PC-9 (cell line): ENCODE data around the gene PKIB. TPM values are rescaled to one million over a fixed set of nuclear protein-coding genes. Genes with fewer than 3 reads are reported as not detected.
A peak's percentile ranks its signal among the peaks of the same experiment; 100 is the strongest.

Experiments
- BruUV-seq: library from RNA; stranded (reverse); fragments of 400-500 nt; replicated peaks from 2 replicates; lab custom pipeline; 2021; lab: Mats Ljungman, UMichigan
- CTCF ChIA-PET: fragments of 300-600 bp; sonication (Branson Sonifier 250); formaldehyde crosslinking; loops from one replicate; lab custom pipeline; 2022; ENCODE audit warnings: antibody characterized with exemption; lab: Charles Lee
- POLR2A ChIA-PET: fragments of 300-600 bp; sonication (Branson Sonifier 250); formaldehyde crosslinking; loops from one replicate; lab custom pipeline; 2022; ENCODE audit warnings: antibody characterized with exemption; ENCODE audit not compliant: unreplicated experiment; lab: Charles Lee
- DNase-seq, 2 experiments: peaks; one replicate each; pipeline versions ENCODE4 v3.0.0 to v3.0.0-alpha.2; 2015 to 2022; ENCODE audit warnings: mixed read lengths in 1 of 2
- H2AFZ ChIP-seq: fragments of 200-600 bp; sonication (generic); 2 replicates; pipeline ENCODE4 v1.8.1; 2017; ENCODE audit warnings: antibody characterized with exemption
- H3F3A ChIP-seq: fragments of 200-600 bp; sonication (generic); 2 replicates; pipeline ENCODE4 v1.8.1; 2017; ENCODE audit warnings: antibody characterized with exemption, mild to moderate bottlenecking, low read depth; ENCODE audit not compliant: insufficient read depth
- H3K27ac ChIP-seq: fragments of 200-600 bp; sonication (generic); 2 replicates; pipeline ENCODE4 v1.6.1; 2016; ENCODE audit warnings: mixed run types
- H3K27me3 ChIP-seq: fragments of 200-600 bp; sonication (generic); 2 replicates; pipeline ENCODE4 v1.6.1; 2016; ENCODE audit warnings: low read depth, mixed run types; ENCODE audit not compliant: insufficient read depth
- H3K36me3 ChIP-seq: fragments of 200-600 bp; sonication (generic); 2 replicates; pipeline ENCODE4 v1.6.1; 2016; ENCODE audit warnings: low read depth, mixed run types
- H3K4me1 ChIP-seq: fragments of 200-600 bp; sonication (generic); replicated peaks from 2 replicates; pipeline ENCODE4 v1.6.1; 2016; ENCODE audit warnings: mixed run types; ENCODE audit not compliant: insufficient read depth
- H3K4me2 ChIP-seq: fragments of 200-600 bp; sonication (generic); 2 replicates; pipeline ENCODE4 v1.6.1; 2017; ENCODE audit warnings: mixed run types
- H3K4me3 ChIP-seq: fragments of 200-600 bp; sonication (generic); 2 replicates; pipeline ENCODE4 v1.6.1; 2016; ENCODE audit warnings: mixed run types
- H3K79me2 ChIP-seq: fragments of 200-600 bp; sonication (generic); 2 replicates; pipeline ENCODE4 v1.6.1; 2017; ENCODE audit warnings: low read depth, mixed run types
- H3K9me2 ChIP-seq: fragments of 200-600 bp; sonication (generic); 2 replicates; pipeline ENCODE4 v1.8.1; 2017; ENCODE audit warnings: mild to moderate bottlenecking; ENCODE audit not compliant: insufficient read depth
- H3K9me3 ChIP-seq: fragments of 200-600 bp; sonication (generic); 2 replicates; pipeline ENCODE4 v1.8.1; 2016; ENCODE audit warnings: low read depth; ENCODE audit not compliant: insufficient read depth
- H4K20me1 ChIP-seq: fragments of 200-600 bp; sonication (generic); 2 replicates; pipeline ENCODE4 v1.8.1; 2017; ENCODE audit not compliant: insufficient read depth
- CTCF ChIP-seq: fragments of 200-600 bp; sonication (generic); conservative IDR thresholded peaks from 2 replicates; pipeline ENCODE4 v1.6.1; 2017; ENCODE audit warnings: mixed run types, antibody characterized with exemption, mild to moderate bottlenecking, moderate library complexity
- EZH2 ChIP-seq: fragments of 200-600 bp; sonication (generic); IDR thresholded peaks from 2 replicates; pipeline ENCODE4 v1.8.0; 2017; ENCODE audit warnings: antibody characterized with exemption, low read depth
- intact Hi-C: fragments of 100-400 bp; cut with micrococcal nuclease; formaldehyde crosslinking; loops from one replicate; pipeline ENCODE4 v1.10.0; 2022; ENCODE audit not compliant: unreplicated experiment
- total RNA-seq: library from RNA; stranded (reverse); gene quantifications from 2 replicates; pipeline ENCODE4 v1.2.3, GENCODE V29; 2021

PKIB gene
- total RNA-seq, 1 experiment from 2014 or later, result 7.0 TPM

DNA sequence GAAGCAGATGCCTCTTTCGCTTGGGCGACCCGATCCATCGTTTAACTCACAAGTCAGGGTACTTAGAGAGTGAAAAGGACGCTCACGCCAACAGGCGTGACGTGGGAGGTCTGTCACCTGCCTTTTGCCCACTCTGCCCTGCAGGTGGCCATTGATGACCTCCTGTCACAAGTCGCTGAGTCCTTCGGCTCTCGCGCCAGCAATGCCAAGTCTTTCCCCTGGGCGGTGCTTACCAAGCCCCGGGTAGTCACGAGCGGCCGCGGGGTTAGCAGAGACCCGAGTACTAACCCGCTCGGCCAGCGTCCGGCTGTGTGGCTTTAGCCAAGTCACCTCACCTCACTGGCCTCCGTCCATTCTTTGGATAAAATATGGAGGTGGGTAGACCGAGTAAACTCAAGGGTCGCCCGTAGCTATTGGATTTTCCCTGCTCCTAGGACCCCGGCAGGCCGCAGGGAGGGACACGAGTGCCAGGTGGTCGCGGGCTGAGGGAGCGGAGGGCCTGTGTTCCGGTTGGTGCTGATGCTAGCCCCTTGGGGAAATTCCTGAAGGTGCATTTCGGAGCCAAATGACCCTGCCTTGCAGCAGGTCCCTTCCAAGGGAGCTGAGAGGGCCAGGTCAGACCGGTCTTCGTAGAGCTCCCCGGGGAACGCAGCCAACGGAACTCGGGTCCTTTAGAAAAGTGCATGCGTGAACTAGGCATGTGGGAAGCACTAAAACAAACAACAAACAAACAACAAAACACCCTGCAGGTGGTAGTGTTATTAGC is 668 bp downstream of the PKIB start:
- peaks cover 23% of the 10 kb centered on the region for H3K4me1 ChIP-seq
- BruUV-seq, result TSS peak; percentile 64

DNA sequence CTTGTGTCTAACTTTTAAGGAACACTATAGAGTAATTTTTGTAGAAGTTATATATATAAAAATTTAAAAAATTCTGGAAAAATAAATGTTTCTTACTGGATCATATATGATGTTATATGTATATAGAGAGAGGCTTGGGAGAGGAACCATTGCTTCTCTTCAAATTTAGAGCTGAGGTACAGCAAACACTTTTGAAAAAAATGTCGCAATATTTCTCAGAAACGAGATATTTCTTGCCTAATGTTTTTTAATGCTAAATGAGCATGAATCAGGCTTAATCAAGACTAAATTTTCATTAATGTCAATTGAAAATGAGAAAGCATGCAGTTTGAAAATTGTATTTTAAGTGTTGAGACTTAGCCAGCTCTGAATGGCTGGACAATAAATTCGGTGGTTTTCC is 2.6 kb downstream of the PKIB start:
- H3K79me2 ChIP-seq, result peaks cover 7% of the 10 kb centered on the region; the same call in 1 of the 2 replicates
- H2AFZ ChIP-seq, result no peak overlapping the region
- H3K9me2 ChIP-seq, result no peaks in the 10 kb centered on the region
- no peak overlapping the region for H3K27ac ChIP-seq
- DNase-seq, result no peak
- no peaks in the 10 kb centered on the region for H4K20me1 ChIP-seq
- peaks cover 19% of the 10 kb centered on the region; the same call in 1 of the 2 replicates for H3F3A ChIP-seq
- peaks cover 23% of the 10 kb centered on the region for H3K4me1 ChIP-seq
- CTCF ChIA-PET, result no interaction called here
- BruUV-seq, result no TSS peak
- no peaks in the 10 kb centered on the region for H3K9me3 ChIP-seq
- no peak overlapping the region for H3K4me3 ChIP-seq
- POLR2A ChIA-PET, result no interaction called here
- intact Hi-C loops, result loop anchor here (5.0 to 10.0 kb wide), 2 partner anchors 39 to 118 kb away; no protein-coding TSS in a partner anchor
- no peaks in the 10 kb centered on the region for H3K36me3 ChIP-seq
- no peaks in the 10 kb centered on the region for H3K27me3 ChIP-seq
- no peak overlapping the region for H3K4me2 ChIP-seq
- no peak for TF ChIP-seq EZH2
- TF ChIP-seq CTCF, result no peak

More for the DNA sequence above, 668 bp downstream of the PKIB start:
- Histone ChIP-seq H3K79me2 (peaks cover 7% of the 10 kb centered on the region; the same call in 1 of the 2 replicates), H3K27me3 (no peaks in the 10 kb centered on the region), H3F3A (peaks cover 19% of the 10 kb centered on the region; the same call in 1 of the 2 replicates), H3K4me3 (peak overlapping the region; percentile 87), H4K20me1 (no peaks in the 10 kb centered on the region), H3K4me2 (peak overlapping the region; percentile 86), H3K36me3 (no peaks in the 10 kb centered on the region), H3K9me2 (no peaks in the 10 kb centered on the region), H3K9me3 (no peaks in the 10 kb centered on the region), H2AFZ (peak overlapping the region; percentile 98), H3K27ac (peak overlapping the region; percentile 65)
- intact Hi-C loops, result loop anchor here (1.0 to 10.0 kb wide), 5 partner anchors 41 to 228 kb away; no protein-coding TSS in a partner anchor
- POLR2A ChIA-PET, result interaction anchor here (0.6 to 0.7 kb wide), 2 partner anchors 139 to 218 kb away, joined by 3 read pairs; no protein-coding TSS in a partner anchor
- peak; percentile 61 to 82 for DNase-seq
- CTCF ChIA-PET, result interaction anchor here (0.6 to 1.4 kb wide), 5 partner anchors 10 to 121 kb away, joined by 3 to 6 read pairs (median 3); no protein-coding TSS in a partner anchor
- peak; percentile 58; the same call in 1 of the 2 replicates for TF ChIP-seq CTCF
- TF ChIP-seq EZH2, result no peak

- no TSS peak for BruUV-seq
- Histone ChIP-seq H3K27me3 (no peaks in the 10 kb centered on the region), H2AFZ (no peak overlapping the region), H4K20me1 (no peaks in the 10 kb centered on the region), H3K4me2 (no peak overlapping the region), H3F3A (peaks cover 17% of the 10 kb centered on the region; the same call in 1 of the 2 replicates), H3K36me3 (no peaks in the 10 kb centered on the region), H3K27ac (no peak overlapping the region), H3K79me2 (peaks cover 7% of the 10 kb centered on the region; the same call in 1 of the 2 replicates), H3K9me2 (no peaks in the 10 kb centered on the region), H3K4me3 (no peak overlapping the region), H3K4me1 (peaks cover 19% of the 10 kb centered on the region), H3K9me3 (no peaks in the 10 kb centered on the region)
- POLR2A ChIA-PET, result interaction anchor here (0.7 kb wide), 1 partner anchor 86 kb away, joined by 9 read pairs; no protein-coding TSS in a partner anchor
- intact Hi-C loops, result loop anchor here (5.0 to 10.0 kb wide), 2 partner anchors 38 to 120 kb away; no protein-coding TSS in a partner anchor
- no peak for DNase-seq
- CTCF ChIA-PET, result interaction anchor here (0.6 kb wide), 1 partner anchor 32 kb away, joined by 4 read pairs; no protein-coding TSS in a partner anchor
- TF ChIP-seq CTCF, result no peak
- TF ChIP-seq EZH2, result no peak
Measured at GRCh38 chr6:122614303-122614702, 4.1 kb downstream of the PKIB start.
